Stimulated activated CD4-positive, alpha-beta T cell treated with anti-CD3 and anti-CD28 coated beads, Interleukin-12 subunit alpha, Interleukin-12 subunit beta, amount 100 ng/mL, for 48 hours (primary cell): ENCODE results near the gene SRRD.
"Not testable (repeated sequence)": the region's sequence is repeated elsewhere in the genome, so short reads cannot be mapped to it uniquely, and the experiment has no call there.

Experiments used
- DNase-seq, 3 donors: peaks; one replicate each; pipeline ENCODE4 v3.0.0-alpha.2; 2020; ENCODE audit warnings: low read depth in 2 of 3, low spot score in 1 of 3

Gene SRRD

DNA sequence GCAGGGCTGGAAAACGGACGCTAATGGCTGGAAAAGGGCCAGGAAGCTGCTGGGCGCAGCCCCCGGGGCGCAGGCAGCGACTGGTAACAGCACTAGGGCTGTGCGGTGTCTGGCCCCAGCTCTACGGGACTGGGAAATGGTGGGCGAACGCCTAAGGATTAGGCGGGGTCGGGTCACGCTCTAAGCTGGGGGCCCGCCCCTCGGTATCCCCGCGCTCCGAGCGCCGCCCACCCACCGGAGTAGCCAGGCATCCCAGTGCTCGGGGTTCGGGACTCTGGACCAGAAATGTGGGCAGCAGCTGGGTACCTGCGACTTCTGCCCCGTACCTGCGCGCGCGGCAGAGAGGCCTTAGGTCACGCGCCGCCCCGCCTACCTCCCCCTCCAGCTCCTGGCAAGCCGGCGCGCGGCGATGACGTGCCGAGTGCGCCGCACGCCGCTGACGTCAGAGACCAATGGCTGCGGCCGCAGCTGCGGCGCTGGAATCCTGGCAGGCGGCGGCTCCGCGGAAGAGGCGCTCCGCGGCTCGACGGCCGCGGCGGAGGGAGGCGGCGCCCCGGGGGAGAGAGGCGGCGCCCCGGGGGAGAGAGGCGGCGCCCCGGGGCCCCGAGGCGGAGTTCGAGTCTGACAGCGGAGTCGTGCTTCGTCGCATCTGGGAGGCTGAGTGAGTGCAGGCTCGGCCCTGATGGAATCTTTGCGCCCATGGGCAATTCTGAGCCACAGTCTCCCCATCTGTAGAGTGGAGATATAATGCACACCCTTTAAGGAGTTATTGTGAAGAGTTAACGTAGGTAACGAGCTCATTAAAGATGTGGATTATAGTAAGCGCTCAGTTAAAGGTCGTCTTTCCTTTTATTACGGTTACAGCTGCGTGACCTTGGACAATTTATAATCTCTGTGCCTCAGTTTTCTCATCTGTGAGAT lies at the start of gene SRRD, which contains the start of gene HPS4:
Gene SRRD (plus strand): TSS at position 439 of the 921 bp plus-strand sequence. CDS start 14 bp downstream, at position 453.
Gene HPS4 (minus strand): TSS at position 345 of the 921 bp plus-strand sequence. CDS start 2,021 bp downstream, outside the sequence.
- DNase-seq, result peak; percentile 78 to 89 (median 82)

DNA sequence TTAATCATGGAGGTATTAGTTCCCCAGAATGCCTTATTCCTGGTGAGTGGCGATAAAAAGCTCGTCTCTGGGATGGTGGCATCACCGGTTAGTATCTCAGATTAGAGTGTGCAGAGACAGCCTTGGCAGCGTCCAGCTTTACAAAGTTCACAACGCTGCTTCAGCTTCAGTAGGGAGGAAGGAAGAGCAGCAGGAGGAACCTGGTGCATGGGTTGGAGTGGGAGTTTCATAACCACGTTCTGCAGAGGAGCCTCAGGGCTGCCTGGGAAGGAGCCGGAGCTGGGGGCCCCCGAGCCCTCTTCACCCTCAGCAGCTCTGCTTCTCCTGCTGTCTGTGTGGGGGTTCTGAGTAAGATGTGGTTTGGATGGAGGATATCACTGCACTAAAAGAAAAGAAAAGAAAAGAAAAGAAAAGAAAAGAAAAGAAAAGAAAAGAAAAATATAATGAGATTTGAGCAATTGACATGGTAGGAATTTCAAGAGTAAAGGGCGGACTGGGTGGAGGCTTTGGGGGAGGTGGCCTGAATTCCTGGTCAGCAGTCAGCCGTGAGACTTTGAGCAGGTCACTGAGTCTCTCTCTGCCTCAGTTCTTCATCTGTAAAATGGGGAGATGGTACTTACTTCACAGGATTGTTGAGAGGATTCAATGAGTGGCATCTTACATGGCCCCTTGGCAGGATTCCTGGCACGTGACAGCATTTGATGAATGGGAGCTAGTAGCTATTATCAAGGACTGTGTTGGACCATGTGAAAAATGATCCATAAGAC lies 48.2 kb upstream of the SRRD start:
- no peak for DNase-seq

DNA sequence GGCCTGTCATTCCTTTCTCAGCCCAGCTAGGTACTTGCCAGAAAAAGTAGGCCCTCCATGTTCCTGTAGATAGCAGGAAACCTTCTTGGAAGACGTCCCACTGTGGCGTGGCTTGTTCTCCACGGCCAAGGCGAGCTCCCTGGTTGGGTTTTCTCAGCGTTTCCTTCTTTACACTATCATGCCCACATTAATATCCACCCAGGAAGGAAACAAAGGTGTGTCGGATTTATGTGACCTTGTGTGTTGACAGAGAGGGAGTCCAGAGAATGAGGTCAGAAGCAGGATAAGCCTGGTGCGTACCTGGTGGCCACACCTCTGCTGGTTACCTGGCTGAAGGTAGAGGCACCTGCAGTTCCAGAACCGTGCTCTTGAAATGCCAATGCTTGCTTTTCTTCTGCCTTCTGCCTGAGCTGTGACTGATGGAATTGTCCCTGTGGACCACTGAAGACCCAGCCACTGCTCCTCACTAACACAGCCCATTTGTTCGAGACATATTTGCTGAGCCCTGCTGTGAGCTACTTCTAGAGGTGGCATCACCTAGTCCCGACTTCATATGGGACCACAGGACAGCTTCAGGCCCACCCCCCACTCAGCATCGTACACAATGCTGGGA lies 46.7 kb upstream of the SRRD start:
- DNase-seq, result no peak

DNA sequence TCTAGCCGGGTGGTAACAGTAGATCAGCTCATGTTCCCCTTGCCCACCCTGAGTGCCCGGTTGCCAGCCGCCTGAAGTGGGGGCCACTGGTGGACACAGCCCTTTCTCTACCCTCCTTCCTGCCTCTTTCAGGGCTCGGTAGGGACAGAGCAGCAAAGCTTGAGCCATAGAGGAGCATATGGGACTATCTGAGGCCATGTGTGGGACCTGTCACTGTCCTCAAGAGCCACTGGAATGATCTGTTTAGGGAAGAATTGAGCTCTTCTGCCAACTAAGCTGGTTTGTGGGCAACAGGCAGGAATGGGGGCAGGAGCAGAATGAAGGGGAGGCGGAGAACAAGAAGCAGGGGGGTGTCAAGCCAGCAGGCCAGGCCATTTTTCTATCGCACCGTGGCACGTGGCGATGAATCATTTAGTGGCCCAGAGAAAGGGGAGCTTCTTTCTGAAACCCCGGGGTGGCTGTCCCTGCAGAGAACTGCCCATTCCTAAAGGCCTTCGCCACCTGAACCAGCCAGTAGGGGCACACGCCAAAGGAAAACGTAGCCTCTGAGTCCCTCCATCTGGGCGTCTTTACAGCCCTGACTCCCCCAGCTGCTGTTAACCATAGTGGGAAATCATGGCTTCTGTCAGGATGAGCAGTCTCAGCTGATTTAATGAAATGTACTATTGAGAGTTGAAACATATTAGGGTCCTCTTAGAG lies 45.8 kb upstream of the SRRD start:
- DNase-seq, result no peak

DNA sequence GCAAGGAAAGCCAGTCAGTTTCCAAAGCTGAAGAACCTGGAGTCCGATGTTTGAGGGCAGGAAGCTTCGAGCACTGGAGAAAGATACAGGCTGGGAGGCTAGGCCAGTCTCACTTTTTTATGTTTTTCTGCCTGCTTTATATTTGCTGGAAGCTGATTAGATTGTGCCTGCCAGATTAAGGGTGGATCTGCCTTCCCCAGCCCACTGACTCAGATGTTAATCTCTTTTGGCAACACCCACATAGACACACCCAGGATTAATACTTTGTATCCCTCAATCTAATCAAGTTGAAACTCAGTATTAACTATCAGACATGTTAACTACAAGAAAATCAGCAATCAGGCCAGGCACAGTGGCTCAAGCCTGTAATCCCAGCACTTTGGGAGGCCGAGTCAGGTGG lies 44.9 kb upstream of the SRRD start:
- DNase-seq, result not testable (repeated sequence)

DNA sequence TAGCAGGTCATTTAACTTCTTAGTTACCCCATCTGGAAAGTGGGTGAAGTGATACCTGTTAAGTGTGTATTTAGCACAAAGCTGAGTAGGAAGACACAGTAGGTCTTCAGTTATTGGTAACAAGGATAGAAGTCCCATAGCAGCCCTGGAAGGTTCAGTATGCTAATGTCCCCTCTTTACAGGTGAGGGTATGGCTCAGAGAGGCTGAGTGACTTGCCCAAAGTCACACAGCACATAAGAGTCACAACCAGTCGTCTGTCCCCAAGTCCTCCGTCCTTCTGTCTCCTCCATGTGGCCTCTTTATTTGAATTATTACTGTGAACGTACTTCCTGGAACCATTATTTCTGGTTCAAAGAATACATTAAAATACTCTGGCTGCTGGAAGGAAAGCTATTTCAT lies 44.1 kb upstream of the SRRD start:
- no peak for DNase-seq

GRCh38 chr22:26442086-26442756 lies 41.5 kb upstream of the SRRD start:
- no peak for DNase-seq

DNA sequence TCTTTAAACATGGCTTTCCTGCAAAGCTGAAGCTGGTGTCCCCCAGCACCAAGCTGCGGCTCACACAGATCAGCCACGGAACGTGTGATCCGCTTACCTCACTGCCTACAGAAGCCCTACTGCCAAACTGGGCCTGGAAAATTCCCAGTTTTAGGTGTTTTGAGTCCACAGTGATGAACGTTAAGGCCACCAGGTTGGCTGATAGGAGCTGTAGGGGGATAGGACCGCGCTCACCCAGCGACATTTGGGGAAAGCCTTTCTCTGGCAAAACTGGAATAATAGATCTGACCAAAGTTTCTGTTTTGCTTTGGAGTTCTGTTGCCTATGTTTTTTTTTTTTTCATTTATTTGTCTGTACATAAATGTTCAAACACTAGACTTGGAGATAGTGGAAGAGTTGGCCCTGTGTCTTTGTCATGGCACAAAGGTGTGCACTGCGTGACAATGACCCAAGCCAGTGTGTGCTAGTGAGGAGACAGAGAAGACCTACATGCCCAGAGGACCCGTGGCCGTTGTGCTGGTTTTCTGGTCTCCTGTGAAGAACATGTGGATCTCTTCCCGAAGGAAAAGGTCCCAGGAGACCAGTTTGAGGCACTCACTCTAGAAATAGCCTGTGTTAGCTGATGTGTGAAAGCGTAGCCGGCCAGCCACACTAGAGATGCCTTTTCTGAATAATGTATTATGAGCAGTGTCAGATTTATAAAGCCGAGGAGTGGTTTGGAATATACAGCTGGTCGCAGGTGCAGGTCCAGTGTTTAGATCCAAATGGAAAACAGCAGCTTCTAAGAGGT lies 39.6 kb upstream of the SRRD start:
- DNase-seq, result no peak

- DNase-seq, result no peak
These were observed 38.9 kb upstream of the SRRD start for GRCh38 chr22:26444777-26445176.

GRCh38 chr22:26445577-26446275 lies 38.0 kb upstream of the SRRD start:
- DNase-seq, result no peak

- DNase-seq, result no peak
These were observed 36.7 kb upstream of the SRRD start for GRCh38 chr22:26446808-26447515.

DNA sequence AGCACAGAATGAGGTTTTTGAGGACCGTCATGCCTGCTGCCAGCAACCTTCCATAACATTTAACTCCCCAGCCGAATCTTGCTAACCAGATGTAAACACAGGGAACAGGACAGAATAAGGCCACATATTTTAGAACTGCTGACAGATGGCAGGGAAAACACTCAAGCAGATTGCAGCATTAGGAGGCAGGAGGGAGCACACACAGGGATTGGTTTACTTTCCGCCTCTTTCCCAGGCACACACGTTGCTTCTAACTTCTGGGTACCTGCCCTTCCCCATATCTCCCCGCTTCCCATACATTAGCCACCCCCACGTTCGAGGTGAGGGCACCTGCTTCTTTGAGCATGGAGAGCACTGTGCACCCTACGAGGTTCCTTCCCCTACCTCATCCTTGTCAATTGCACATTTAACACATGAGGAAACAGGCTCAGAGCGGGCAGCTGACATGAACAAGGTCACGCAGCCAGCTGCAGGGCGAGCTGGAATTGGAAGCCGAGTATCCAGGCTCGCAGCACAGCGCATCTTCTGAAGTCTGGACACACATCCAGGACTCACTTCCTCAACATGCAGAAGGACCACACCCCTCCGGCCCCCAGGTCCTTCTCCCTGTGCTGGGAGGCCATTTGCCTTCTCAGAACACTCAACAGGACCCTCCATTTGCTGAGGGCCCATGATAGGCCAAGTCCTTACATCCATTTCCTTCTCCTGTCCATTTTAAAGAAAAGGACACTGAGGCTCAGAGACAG lies 35.9 kb upstream of the SRRD start:
- no peak for DNase-seq

DNA sequence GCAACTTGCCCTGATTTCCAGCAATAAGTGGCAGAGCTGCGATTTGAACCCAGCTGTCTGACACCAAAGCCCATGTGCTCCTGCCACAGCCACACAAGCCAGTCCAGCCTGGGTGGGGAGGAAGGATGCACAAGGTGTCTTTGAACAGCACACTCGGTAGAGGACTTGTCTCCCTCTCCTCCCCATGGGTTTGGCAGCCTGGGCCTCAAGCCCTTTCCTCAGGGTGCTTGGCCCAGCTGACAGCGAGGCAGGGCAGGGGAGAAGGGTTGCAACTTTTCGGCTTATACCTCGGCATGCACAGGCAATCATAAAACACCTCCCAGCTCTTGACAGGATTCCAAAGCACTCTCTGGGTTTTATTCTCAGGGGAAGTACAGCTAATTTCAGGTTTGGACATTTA lies 35.3 kb upstream of the SRRD start:
- no peak for DNase-seq

GRCh38 chr22:26448941-26449340 lies 34.7 kb upstream of the SRRD start:
- no peak for DNase-seq

DNA sequence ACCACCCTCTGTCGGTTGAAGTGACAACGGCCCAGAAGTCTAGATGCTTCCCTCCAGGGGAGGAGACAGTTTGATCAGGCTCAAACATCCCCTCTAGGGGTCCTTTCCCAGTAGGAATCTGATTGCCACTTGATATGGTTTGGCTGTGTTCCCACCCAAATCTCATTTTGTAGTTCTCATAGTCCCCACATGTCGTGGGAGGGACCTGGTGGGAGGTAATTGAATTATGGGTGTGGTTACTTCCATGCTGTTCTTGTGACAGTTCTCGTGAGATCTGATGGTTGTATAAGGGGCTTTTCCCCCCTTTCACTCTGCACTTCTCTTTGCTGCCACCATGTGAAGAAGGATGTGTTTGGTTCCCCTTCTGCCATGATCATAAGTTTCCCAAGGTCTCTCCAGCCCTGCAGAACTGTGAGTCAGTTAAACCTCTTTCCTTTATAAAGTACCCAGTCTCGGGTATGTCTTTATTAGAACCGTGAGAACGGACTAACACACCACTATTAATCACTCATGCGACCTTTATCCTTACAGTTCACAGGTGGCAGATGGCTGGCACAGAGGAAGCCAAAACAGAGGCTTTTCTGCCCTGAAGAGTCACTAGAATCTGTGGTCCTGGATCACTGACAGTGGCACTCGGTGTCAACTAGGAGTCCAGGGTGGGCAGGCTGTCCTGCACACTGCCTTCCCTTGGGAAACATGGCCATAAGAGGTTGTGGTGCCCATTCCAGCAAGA lies 33.1 kb upstream of the SRRD start:
- DNase-seq, result no peak

DNA sequence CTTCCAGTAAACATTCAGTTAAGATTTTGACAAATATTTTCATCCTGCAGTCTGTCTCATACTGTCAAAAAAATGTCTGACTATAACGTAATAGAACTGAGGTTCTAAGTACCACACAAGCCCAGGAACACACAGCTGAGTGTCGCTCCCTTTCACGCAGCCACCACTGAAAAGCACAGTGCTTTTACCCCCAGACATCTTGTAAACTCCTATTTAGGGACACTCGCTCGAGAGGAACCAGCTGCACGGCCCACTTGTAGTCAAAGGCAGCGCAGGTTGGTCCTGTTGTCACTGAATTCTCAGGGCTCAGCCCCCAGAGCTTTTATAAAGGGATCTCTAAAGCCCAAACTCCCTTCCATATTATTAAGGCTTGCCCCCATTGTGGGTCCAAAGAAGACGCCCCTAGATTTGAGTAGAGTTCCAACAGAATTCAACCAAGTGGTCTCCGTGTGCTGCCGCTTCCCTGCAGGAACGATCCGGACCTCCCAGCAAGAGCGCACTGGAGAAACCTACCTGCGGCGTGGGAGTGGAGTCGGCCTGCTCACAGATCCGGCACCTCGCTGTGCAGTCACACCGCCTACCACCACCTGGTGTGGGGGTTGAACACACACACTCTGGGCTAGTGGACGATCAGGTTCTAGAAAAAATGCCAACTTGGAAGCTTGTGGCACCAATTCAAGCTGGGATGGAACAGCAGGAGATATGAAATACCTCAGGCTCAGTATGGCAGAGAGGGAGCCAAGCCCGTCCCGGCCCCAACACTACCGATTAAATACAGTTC lies 31.3 kb upstream of the SRRD start:
- no peak for DNase-seq
